ENCODE measurements around the gene OR2T10.
"Not testable (repeated sequence)": the region's sequence is repeated elsewhere in the genome, so short reads cannot be mapped to it uniquely, and the experiment has no call there.

DNA sequence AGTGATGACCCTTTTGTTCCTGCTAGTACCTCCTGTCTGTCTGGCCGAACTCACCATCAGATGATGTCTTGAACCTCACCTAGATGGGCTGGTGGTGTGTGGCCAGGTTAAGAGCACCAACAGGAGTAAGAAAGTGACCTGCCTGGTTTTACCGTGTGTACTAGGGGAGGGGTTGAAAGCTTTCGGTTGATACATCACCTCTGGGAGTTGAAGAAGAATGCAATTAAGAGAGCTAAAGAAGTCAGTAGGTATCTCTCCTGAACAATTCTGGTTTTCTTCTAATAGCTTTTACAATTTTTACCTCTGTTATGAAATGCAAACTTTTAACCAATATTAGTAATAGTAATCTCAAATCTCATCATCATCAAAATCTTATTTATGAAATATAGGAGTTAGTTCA lies 34.8 kb downstream of the OR2T10 start, which contains the start of gene OR2T29:
- not testable (repeated sequence) for TF ChIP-seq POLR2A (IDR thresholded peaks at IDR 0.05; ENCODE audit: low read depth, low read length); POLR2AphosphoS5 (IDR thresholded peaks at IDR 0.05; ENCODE audit: insufficient read depth, low read depth, low read length); JUN (IDR thresholded peaks at IDR 0.05; ENCODE audit: borderline replicate concordance, insufficient read depth, insufficient read length, low read depth); EZH2 (IDR thresholded peaks at IDR 0.05; ENCODE audit: borderline replicate concordance, low read depth, low read length, severe bottlenecking)
- TF ChIP-seq, protein P1, sequence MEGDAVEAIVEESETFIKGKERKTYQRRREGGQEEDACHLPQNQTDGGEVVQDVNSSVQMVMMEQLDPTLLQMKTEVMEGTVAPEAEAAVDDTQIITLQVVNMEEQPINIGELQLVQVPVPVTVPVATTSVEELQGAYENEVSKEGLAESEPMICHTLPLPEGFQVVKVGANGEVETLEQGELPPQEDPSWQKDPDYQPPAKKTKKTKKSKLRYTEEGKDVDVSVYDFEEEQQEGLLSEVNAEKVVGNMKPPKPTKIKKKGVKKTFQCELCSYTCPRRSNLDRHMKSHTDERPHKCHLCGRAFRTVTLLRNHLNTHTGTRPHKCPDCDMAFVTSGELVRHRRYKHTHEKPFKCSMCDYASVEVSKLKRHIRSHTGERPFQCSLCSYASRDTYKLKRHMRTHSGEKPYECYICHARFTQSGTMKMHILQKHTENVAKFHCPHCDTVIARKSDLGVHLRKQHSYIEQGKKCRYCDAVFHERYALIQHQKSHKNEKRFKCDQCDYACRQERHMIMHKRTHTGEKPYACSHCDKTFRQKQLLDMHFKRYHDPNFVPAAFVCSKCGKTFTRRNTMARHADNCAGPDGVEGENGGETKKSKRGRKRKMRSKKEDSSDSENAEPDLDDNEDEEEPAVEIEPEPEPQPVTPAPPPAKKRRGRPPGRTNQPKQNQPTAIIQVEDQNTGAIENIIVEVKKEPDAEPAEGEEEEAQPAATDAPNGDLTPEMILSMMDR (IDR thresholded peaks at IDR 0.05; ENCODE audit: extremely low read depth in 1 of 2, insufficient read depth in 1 of 2, low read depth in 1 of 2, low read length in 2 of 2), result not testable (repeated sequence)

All from endothelial cell of umbilical vein (primary cell).